Medulla oblongata (tissue), 1 donor: ENCODE measurements around the gene C3orf18.
A peak's percentile ranks its signal among the peaks of the same experiment; 100 is the strongest.
"Not testable (repeated sequence)": the region's sequence is repeated elsewhere in the genome, so short reads cannot be mapped to it uniquely, and the experiment has no call there.

Source experiments
- DNase-seq: peaks from one replicate; pipeline ENCODE4 v3.0.0-alpha.2; 2015; ENCODE audit errors: extremely low spot score

Gene C3orf18

DNA sequence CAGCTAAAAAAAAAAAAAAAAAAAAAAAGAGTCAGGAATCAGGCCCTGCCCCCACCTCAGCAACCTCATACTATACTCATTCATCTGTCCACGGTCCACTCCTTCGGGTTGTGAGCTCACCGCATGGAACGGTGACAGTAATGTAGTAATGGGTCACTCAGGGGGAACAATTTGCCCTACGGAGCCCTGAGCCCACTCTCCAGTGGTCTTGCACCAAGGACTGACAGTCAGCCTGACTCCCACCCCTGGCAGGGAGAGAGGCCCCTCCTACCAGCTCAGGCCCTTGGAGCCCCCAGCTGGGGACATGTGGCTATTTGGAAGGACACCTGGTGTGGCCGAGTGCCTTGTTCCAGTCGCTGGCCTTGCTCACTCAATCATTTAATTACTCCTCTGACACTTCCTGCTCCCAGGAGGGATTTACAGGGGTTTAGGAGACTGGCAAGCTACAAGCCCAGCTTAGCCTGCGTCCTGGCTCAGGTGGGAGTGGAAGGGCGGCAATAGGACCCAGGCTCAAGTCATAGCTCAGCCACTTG, 44.2 kb downstream of the C3orf18 start:
- no peak for DNase-seq

DNA sequence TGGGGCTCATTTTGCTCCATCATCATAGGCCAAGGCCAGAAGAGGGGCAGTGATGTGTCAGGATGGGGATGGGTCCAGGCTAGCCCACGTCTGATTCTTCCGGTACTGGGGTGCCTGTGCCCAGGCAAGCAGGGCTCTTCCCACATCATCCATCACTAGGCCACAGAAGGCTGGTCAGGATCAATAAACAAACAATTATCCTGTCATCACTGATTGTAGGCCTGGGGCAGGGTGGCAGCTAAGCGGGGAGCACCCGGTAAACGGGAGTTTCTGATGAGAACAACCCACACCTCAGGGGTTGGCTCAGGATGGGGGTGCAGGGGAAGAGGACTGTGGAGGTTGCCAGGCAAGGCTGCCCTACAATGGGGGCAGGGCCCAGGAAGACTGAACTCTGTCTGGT, 46.0 kb downstream of the C3orf18 start:
- DNase-seq: no peak

DNA sequence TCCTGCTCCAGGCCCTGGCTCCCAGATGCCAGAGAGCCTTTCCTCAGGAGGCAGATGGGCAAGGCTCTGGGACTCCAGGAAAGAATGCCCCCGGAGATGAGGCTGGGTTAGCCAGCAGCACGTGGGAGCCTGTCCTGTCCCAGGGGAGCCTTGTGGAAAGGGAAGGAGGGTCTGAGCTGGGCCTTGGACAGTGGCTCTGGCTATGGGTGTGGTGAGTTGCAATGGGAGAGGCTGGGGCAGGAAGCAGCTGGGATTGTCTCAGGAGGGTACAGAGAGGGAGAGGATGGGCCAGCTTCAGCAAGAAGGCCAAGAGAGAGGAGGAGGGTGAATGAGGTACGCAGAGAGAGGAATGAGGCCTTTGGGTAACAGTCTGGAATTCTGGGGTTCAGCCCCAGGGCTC, 46.7 kb downstream of the C3orf18 start:
- DNase-seq: no peak

DNA sequence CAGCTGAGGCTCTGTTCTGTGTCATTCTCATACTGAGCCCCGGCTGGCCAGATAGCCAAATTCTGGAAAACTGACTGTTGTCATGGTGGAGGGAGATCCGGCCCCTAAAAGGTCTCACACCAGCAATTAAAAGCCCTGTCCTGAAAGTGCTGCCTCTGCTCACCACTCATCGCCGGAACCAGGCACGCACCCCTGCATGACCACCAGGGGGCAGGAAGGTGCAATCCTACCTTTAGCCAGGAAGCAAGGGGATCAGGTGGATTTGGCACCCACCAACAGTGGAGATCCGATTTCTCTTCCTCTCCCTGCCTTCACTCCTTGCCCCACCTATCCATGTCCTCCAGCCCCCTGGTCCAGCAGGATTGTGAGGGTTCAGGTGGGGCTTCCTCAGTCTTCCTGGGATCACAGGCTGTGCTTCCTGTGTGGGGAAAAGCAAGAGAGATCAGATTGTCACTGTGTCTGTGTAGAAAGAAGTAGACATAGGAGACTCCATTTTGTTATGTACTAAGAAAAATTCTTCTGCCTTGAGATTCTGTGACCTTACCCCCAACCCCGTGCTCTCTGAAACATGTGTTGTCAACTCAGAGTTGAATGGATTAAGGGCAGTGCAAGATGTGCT, 48.0 kb downstream of the C3orf18 start:
- peak; percentile 38 for DNase-seq

- no peak for DNase-seq
Observed at GRCh38 chr3:50518436-50518835, 49.1 kb downstream of the C3orf18 start.

DNA sequence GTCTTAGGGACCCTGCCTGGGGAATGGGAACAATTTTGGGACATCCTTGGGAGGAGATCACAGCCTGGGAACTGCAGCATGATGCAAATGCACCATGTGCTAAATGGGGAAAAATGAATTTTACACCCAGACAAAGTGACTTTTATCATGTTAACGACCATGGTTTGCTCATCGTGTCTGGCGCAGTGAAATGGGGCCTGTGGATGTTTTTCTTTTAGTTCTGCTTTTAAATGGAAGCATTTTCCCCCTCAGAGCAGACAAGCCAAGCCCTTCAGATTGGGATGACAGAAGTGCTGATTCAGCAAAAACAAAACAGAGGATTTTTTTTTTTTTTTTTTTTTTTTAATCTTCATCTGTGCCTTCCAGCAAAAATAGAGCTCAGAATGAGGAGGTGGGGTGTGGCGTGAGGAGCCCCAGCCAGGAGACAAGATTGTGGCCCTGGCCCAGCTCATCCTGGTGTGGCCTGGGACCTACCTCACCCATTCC, 49.8 kb downstream of the C3orf18 start:
- DNase-seq: no peak

GRCh38 chr3:50516440-50516871, 51.1 kb downstream of the C3orf18 start:
- DNase-seq: no peak

DNA sequence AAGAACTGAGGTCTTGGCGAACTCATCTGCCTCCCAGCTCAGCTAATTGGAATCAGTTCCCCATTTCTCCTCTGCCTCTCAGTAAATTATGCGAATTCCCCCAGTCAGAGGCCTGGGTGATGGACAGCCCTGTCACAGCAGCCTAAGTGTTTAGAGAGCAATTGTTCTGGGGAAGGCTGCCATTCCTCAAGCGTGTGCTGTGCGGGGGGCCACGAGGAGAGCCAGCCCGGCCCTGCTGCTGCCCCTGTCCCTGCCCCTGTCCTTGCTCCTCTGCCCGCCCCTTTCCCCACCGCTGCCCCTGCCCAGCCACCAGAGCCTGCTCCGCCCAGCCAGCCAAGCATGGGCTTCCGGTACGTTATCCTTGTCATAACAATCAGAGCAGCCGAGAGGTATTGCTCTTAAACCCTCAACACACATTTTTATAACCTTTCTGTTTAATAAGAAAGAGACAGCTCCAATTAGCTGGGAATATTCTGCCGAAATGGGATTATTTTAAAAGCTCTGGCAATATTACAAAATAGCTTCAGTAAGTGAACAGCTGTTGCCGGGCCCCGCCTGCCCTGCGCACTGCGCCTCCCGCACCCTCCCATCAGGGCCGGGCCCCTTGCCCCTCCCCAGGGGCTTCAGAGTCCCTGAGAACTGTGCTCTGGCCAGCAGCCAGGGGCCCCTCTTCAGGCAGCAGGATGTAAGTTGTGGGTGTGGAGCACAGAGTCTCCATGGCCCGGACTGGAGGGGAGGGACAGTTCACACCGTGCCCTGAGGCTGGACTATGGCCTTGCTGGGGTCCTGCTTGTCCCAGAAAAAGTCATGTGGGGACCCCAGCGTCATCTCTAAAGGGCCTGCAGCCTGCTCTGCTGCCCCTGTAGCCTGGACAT, 51.7 kb downstream of the C3orf18 start:
- DNase-seq: peak; percentile 8

DNA sequence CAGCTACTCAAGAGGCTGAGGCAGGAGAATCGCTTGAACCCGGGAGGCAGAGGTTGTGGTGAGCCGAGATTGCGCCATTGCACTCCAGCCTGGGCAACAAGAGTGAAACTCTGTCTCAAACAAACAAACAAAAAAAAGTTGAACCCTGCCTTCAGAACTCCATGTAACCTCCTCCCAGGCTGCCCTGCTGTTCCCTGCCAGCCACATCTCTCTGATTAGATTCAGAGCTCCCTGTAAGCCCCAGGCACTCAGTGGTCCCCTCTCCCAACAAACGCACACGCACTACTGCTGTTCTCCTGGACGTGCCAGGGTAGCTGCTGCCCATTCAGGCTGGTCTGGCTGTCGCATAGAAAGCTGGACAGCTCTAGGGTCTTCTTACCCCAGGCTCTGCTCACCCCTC, 54.6 kb downstream of the C3orf18 start:
- DNase-seq: not testable (repeated sequence)

GRCh38 chr3:50512131-50512530, 55.4 kb downstream of the C3orf18 start:
- DNase-seq: no peak

DNA sequence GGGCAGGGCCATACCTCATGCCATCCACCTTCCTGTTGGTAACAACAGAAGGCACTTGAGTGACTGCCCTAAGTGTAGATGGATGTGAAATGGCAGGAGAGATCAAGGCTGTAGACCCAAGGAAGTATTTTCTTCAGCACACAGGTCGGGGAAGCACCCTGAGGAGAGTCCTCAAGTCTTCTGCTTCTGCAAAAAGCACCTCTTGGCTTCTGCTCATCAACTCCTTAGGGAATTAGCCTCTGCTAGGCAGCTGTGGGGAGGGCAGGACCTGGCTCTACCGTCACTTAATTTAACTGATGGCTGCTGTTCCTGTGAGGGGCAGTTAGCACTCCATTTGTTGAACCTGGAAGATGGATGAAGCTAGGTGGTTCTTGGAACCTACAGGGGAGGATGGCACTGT, 57.2 kb downstream of the C3orf18 start:
- no peak for DNase-seq

GRCh38 chr3:50509715-50510114, 57.8 kb downstream of the C3orf18 start:
- DNase-seq: no peak

- no peak for DNase-seq
Observed at GRCh38 chr3:50508821-50509220, 58.7 kb downstream of the C3orf18 start.
